ENCODE data around the gene ISLR.

The ISLR gene

GRCh38 chr15:74171965-74172541 lies 1.5 kb upstream of the ISLR start:
- DNase-seq (ENCODE audit: low read depth, low spot score) = no peak

DNA sequence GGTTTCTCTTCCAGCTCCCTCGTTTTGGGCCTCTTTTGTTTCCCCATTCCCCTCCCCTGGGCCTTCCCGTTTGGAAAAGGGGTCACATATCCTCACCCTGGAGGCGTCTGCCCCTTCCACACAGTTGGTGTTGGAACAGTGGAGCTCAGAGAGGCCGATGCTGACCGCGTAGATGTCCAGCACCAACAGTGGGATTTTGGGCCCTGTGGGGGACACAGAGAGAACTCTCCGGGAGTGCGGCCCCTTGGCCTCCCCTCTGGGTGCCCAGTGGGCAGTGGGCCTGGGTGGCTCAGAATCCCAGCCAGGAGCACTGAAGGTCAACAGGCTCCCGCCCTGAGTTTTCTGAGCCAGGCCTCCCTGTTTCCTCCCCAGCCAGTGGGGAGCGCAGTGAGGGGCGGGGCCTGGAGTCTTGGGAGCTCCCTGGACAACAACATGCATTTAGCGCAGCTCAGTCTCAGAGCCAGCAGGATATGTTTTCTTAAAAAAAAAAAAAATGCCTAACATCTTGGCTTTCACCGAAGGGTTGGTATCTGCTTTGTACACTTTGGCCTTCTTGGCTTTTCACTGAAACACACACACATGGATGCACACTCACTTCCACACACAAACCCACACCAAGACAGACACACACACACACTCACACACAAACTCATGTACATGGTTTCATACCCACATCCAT lies 670 bp upstream of the ISLR start:
- DNase-seq (ENCODE audit: low read depth, low spot score) = peak; percentile 37

- peak; percentile 22 for DNase-seq (ENCODE audit: low read depth, low spot score)
Observed at GRCh38 chr15:74174219-74174957, 878 bp downstream of the ISLR start.

GRCh38 chr15:74174958-74175253 lies 1.4 kb downstream of the ISLR start:
- DNase-seq (ENCODE audit: low read depth, low spot score) = no peak

- no peak for DNase-seq (ENCODE audit: low read depth, low spot score)
Observed at GRCh38 chr15:74175271-74176191, 2.0 kb downstream of the ISLR start.

DNA sequence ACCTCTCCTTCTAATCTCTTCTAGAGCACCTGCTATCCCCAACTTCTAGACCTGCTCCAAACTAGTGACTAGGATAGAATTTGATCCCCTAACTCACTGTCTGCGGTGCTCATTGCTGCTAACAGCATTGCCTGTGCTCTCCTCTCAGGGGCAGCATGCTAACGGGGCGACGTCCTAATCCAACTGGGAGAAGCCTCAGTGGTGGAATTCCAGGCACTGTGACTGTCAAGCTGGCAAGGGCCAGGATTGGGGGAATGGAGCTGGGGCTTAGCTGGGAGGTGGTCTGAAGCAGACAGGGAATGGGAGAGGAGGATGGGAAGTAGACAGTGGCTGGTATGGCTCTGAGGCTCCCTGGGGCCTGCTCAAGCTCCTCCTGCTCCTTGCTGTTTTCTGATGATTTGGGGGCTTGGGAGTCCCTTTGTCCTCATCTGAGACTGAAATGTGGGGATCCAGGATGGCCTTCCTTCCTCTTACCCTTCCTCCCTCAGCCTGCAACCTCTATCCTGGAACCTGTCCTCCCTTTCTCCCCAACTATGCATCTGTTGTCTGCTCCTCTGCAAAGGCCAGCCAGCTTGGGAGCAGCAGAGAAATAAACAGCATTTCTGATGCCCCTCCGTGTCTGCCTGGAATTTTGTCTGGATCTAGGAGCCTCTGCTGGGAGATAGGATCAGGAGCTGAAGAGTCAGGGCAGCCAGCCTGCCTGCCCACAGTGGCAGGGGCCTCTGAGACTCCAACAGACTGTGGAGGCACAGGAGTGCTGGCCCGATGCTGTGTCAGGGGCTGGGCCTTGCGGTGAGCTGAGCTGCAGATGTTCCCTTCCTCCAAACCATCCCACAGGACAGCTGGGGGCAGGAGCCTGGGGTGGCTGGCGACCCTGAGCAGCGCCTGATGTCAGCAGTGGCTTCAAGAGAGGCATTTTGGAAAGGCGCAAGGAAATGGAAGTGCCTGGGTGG lies 3.0 kb downstream of the ISLR start:
- DNase-seq (ENCODE audit: low read depth, low spot score) = peak; percentile 41

GRCh38 chr15:74178326-74179100 lies 5.0 kb downstream of the ISLR start:
- no peak for DNase-seq (ENCODE audit: low read depth, low spot score)

DNA sequence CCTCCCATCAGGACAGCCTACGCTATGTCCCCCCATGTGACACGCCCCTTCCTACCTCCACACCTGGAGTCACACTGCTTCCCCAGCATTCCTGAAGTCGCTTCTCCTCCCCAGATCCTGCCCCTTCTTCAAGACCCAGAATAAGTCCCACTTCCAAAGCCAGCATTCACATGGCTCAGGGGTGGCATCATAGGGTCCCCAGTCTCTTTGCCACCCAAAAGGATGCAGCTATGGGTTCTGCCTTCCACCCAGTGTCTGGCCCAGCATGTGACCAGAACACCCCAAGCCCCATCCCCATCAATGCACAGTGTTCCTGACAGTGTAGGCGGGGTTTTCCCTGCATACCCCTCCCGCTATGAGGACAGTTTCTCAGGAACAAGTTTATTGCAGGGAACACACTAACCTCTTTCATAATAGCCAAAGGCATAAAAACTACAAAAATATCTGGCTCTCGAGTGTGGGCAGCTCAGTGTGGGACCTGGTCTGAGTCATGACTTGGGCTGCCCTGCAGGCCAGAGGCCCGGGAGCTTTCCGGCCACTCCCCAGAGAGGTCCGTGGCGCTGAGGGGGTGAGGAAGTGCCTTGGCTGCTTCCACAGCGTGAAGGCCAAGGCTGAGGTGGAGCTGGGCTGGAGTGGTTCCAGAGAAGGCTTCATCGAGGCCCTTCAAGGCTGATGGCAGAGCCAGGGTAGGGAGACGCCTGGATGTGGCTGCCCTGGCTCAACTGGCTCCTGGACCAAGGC lies 5.8 kb downstream of the ISLR start:
- DNase-seq (ENCODE audit: low read depth, low spot score) = no peak

DNA sequence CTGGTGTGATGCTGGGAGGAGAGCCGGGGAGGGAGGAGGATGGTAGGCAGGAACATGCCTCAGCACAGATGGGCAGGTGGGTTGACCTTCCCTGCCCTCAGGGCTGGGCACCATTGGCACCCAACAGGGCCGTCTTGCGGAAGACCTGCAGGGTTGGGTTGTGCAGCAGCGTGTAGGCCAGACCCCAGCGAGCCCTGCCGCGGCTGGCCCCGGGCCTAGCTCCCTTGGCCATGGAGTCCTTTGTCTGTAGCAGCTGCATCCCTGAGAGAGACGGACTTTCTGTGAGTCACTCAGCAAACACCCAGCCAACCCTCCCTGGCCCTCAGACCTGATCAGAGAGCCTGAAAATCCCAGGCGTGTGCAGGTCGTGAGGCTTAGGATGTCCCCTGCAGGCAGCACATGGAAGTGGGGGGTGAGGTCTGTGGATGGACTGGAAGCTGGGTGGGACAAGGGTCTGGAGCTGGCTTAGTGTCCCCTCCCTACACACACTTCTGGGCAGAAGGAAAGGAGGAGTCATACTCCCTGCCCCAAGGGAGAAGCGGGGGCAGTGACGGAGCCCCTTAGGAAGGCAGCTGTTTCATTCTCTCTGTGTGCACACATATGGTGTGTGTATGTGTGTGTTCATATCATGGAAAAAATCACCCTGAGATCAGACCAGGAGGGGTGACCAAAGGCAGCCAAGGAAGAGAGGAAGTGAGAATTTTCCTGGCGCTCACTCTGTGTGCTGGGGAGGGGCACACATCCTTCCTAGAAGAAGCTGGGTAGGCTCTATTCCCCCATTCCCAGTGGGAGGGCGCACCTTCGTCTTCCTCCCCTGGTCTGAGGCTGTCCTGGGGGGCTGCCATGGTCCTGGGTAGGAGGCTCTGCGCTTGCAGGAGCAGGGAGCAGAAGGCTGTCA lies 6.7 kb downstream of the ISLR start:
- no peak for DNase-seq (ENCODE audit: low read depth, low spot score)

DNA sequence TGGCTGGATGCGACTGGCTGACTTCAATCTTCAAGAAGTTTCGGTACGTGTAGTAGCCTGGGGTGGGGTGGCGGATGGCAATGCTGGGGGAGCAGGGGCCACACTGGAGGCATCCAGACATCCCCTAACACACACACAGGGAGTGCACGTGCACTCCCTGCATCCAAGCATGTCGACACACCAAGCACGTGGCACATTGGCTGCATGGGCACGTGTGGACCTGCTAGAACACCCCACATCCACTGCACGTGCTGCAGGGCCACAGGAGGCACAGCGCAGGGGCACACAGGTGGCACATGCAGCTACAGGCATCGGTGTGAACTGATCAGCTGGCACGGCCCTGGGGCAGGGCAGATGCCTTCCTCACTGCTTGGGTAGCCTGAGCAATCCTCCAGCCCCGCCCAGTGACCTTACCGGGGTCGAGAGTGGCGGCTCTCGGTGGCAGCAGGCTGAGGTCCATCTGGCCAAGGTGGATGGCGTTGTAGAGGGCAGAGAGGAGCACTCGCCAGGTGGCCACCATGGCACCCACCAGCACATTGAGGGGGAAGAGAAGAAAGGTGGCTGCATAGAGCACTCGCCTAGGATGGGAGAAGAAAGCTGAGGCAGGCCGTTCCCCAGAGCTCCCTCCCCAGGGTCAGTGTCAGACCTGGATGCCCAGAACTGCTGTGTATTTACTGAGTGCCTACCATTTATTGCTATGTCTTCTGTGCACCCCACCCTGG lies 7.5 kb downstream of the ISLR start:
- no peak for DNase-seq (ENCODE audit: low read depth, low spot score)

DNA sequence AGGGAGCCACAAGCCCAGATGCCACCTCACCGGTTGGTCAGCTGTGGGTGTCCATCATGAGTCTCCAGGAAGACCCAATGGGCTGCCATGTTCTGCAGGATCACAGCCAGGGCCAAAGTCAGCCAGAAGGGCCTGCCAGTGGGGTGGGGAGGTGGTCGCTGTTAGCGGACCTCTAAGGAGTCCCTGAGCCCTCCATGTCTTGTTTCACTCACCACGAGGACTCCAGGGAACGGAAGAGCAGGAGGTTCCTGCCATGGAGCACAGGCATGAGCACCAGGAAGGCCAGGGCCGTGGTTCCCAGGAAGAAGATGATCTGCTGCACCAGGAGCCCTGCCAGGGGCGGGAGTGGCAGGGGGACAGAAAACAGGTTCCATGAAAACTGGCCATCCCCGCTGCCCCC lies 8.6 kb downstream of the ISLR start:
- no peak for DNase-seq (ENCODE audit: low read depth, low spot score)

DNA sequence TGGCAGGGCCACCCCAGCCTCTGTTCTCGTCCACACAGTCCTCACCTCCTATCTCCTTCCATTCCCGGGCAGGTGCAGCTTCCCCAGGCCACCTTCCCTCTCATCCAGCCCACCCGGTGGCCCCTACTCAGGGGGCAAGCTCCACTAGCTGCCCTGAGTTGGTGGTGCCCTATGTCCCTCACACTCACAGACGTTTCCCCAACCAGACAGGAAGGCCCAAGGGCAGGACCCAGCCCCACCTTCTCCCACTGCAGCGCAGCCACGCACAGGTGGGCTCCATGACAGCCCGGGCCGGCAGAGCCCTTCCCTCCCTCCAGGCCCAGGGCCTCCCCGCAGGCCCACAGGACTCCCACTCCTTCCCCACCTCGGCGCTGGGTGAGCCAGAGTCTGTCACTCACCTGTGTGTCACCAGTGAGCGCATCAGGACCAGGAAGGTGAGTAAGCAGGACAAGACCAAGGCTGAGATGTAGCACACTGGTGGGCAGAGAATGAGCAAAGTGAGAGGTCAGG lies 11.1 kb downstream of the ISLR start:
- DNase-seq (ENCODE audit: low read depth, low spot score) = no peak

- no peak for DNase-seq (ENCODE audit: low read depth, low spot score)
Observed at GRCh38 chr15:74185710-74186348, 12.3 kb downstream of the ISLR start.

GRCh38 chr15:74188216-74188615 lies 14.7 kb downstream of the ISLR start:
- DNase-seq (ENCODE audit: low read depth, low spot score) = no peak

DNA sequence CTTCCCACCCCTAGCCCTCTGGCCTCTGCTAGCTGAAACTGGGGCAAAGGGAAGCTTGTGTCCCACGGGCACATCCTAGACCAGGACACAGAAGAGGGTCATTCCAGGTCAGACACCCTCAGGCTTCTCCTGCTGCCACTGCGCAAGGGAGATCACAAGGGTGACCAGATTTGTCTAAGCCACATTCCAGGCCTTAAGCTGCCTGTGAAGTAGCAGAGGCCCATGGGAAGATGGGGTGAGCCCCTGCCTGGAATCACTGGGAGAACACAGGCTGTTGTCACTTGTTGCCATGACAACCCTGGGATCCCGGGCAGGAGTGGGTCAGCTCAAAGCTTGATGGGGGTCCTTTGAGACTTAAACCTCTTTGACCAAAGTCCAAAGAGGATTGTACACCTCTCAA lies 18.3 kb downstream of the ISLR start:
- no peak for DNase-seq (ENCODE audit: low read depth, low spot score)

DNA sequence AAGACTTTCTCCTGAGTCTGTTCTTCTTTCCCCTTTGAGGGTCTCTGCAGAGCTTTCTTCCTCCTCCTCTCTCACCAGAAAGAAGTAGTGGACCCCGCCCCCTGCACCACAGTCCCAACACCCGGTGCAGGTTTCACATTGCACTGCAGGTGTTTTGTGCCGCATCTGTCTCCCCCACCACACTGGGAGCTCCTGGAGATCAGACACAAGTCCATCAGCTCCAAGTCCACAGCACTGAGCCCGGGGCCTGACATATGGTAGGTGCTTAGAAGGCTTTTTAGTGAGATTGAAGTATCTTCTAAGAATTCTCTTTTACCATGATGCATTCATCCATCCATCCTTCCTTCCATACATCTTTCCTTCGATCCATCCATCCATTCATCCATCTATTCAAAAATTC lies 19.2 kb downstream of the ISLR start:
- DNase-seq (ENCODE audit: low read depth, low spot score) = no peak

- no peak for DNase-seq (ENCODE audit: low read depth, low spot score)
Observed at GRCh38 chr15:74193299-74193718, 19.8 kb downstream of the ISLR start.
